Ascending aorta (tissue), 2 donors: Measurements from ENCODE around the gene FLNA. TPM values are rescaled to one million over a fixed set of nuclear protein-coding genes. Genes with fewer than 3 reads are reported as not detected.
A peak's percentile ranks its signal among the peaks of the same experiment; 100 is the strongest.
"Not testable (repeated sequence)": the region's sequence is repeated elsewhere in the genome, so short reads cannot be mapped to it uniquely, and the experiment has no call there.

ENCODE experiments used
- DNase-seq, 2 donors: peaks; one replicate each; pipeline ENCODE4 v3.0.0-alpha.2; 2019; ENCODE audit warnings: low spot score in 2 of 2
- H3K27ac ChIP-seq, 2 donors: fragments of 200-600 bp; sonication (generic); one replicate each; pipeline ENCODE4 v1.5.1; 2016 to 2017; ENCODE audit warnings: mild to moderate bottlenecking in 1 of 2
- H3K27me3 ChIP-seq: fragments of 200-600 bp; sonication (generic); one replicate; pipeline ENCODE4 v1.5.1; 2017
- H3K36me3 ChIP-seq, 2 donors: fragments of 200-600 bp; sonication (generic); one replicate each; pipeline ENCODE4 v1.5.1; 2016
- H3K4me1 ChIP-seq, 2 donors: fragments of 200-600 bp; sonication (generic); one replicate each; pipeline ENCODE4 v1.5.1; 2016 to 2017; ENCODE audit warnings: mild to moderate bottlenecking in 1 of 2
- H3K4me3 ChIP-seq, 2 donors: fragments of 200-600 bp; sonication (generic); one replicate each; pipeline ENCODE4 v1.5.1; 2016 to 2017; ENCODE audit warnings: mild to moderate bottlenecking in 1 of 2
- H3K9me3 ChIP-seq, 2 donors: fragments of 200-600 bp; sonication (generic); one replicate each; pipeline ENCODE4 v1.5.1; 2016
- CTCF ChIP-seq, 3 experiments: fragments of 200-600 bp in 2 of 3; fragments of 450-650 bp in 1 of 3; sonication (generic) in 2 of 3; IDR thresholded peaks; one replicate each; pipeline ENCODE4 v1.5.1; 2016 to 2019; ENCODE audit warnings: antibody characterized with exemption in 3 of 3, mild to moderate bottlenecking in 1 of 3, moderate library complexity in 1 of 3
- intact Hi-C: fragments of 100-400 bp; cut with DNase I; formaldehyde crosslinking; loops from one replicate; pipeline ENCODE4 v1.15.1; 2023
- total RNA-seq: library from RNA; depleted of rRNA; stranded (reverse); fragments of >200 nt; gene quantifications from one replicate; pipeline ENCODE4 v1.1.0, GENCODE V29; 2016

Gene FLNA
- total RNA-seq, 1 donor from 2014 or later = 6,152 TPM

- DNase-seq = peak in 1 of 2 donors; percentile 57
- Histone ChIP-seq H3K27ac (no peak overlapping the region), H3K36me3 (peaks cover 10 to 19% of the 10 kb centered on the region in 2 donors), H3K27me3 (no peaks in the 10 kb centered on the region), H3K4me3 (no peak overlapping the region), H3K9me3 (no peaks in the 10 kb centered on the region), H3K4me1 (peaks cover 0 to 9% of the 10 kb centered on the region in 2 donors)
- intact Hi-C loops = no loop called here
- no peak for TF ChIP-seq CTCF (IDR thresholded peaks at IDR 0.05)
These were observed 26.8 kb upstream of the FLNA start for GRCh38 chrX:154401045-154401799.

GRCh38 chrX:154400369-154400817 lies 26.0 kb upstream of the FLNA start:
- H3K9me3 ChIP-seq, H3K27ac ChIP-seq, H3K27me3 ChIP-seq, intact Hi-C loops, DNase-seq, H3K4me1 ChIP-seq: not testable (repeated sequence)
- peak overlapping the region in 1 of 2 donors; percentile 91 for H3K4me3 ChIP-seq
- peaks cover 10 to 19% of the 10 kb centered on the region in 2 donors for H3K36me3 ChIP-seq

- Histone ChIP-seq H3K4me1 (peaks cover 0 to 9% of the 10 kb centered on the region in 2 donors), H3K9me3 (no peaks in the 10 kb centered on the region), H3K4me3 (peak overlapping the region; percentile 56 to 91), H3K27ac (peak overlapping the region; percentile 94 to 97), H3K27me3 (no peaks in the 10 kb centered on the region), H3K36me3 (peaks cover 10 to 16% of the 10 kb centered on the region in 2 donors)
- intact Hi-C loops = no loop called here
- peak in 1 of 2 donors; percentile 57 for DNase-seq
- no peak for TF ChIP-seq CTCF (IDR thresholded peaks at IDR 0.05)
These were observed 25.3 kb upstream of the FLNA start for GRCh38 chrX:154399527-154400368.

- intact Hi-C loops = loop anchor here (1.0 kb wide), 1 partner anchor 136 kb away; no protein-coding TSS in a partner anchor
- DNase-seq = peak in 1 of 2 donors; percentile 93
- Histone ChIP-seq H3K27me3 (no peaks in the 10 kb centered on the region), H3K36me3 (peaks cover 10 to 16% of the 10 kb centered on the region in 2 donors), H3K4me1 (peaks cover 0 to 9% of the 10 kb centered on the region in 2 donors), H3K27ac (peak overlapping the region; percentile 94 to 97), H3K9me3 (no peaks in the 10 kb centered on the region), H3K4me3 (peak overlapping the region; percentile 56 to 91)
- TF ChIP-seq CTCF (IDR thresholded peaks at IDR 0.05) = peak; percentile 68 to 80 (median 71)
These were observed 24.5 kb upstream of the FLNA start for GRCh38 chrX:154398668-154399526.

- peak within 1 kb of the TSS; percentile 56 to 91 for H3K4me3 ChIP-seq
- TF ChIP-seq CTCF (IDR thresholded peaks at IDR 0.05) = no peak
- DNase-seq = peak; percentile 83 to 97
- no peaks in the 10 kb centered on the region for H3K9me3 ChIP-seq
- peak within 1 kb of the TSS; percentile 94 to 97 for H3K27ac ChIP-seq
- no peaks in the 10 kb centered on the region for H3K27me3 ChIP-seq
- H3K36me3 ChIP-seq = peaks cover 10 to 16% of the 10 kb centered on the region in 2 donors
- H3K4me1 ChIP-seq = peaks cover 0 to 9% of the 10 kb centered on the region in 2 donors
- intact Hi-C loops = loop anchor here (1.0 kb wide), 1 partner anchor 137 kb away; no protein-coding TSS in a partner anchor
These were observed 23.6 kb upstream of the FLNA start, which contains the start of gene RPL10 for GRCh38 chrX:154397888-154398667. Gene RPL10 (plus strand): TSS chrX:154398377. CDS start chrX:154398520, 143 bp downstream.
